Calu3 (cell line): ENCODE results near the gene P2RY2. TPM values are rescaled to one million over a fixed set of nuclear protein-coding genes. Genes with fewer than 3 reads are reported as not detected.

Source experiments
- BruUV-seq: library from RNA; stranded (reverse); fragments of 400-500 nt; replicated peaks from 2 replicates; lab custom pipeline; 2021; lab: Mats Ljungman, UMichigan
- CTCF ChIA-PET: fragments of 300-600 bp; sonication (Branson Sonifier 250); formaldehyde crosslinking; loops from one replicate; lab custom pipeline; 2022; ENCODE audit warnings: antibody characterized with exemption; lab: Charles Lee
- DNase-seq: peaks from one replicate; pipeline ENCODE4 v3.0.0; 2022
- H3K27ac Mint-ChIP-seq: one replicate; pipeline ENCODE4 v1.8.0; 2022; ENCODE audit warnings: mixed read lengths; ENCODE audit not compliant: unreplicated experiment
- H3K27me3 Mint-ChIP-seq: one replicate; pipeline ENCODE4 v1.8.0; 2022; ENCODE audit warnings: mixed read lengths; ENCODE audit not compliant: unreplicated experiment
- H3K36me3 Mint-ChIP-seq: one replicate; pipeline ENCODE4 v1.8.0; 2022; ENCODE audit warnings: mild to moderate bottlenecking, moderate library complexity, mixed read lengths; ENCODE audit not compliant: insufficient read depth, unreplicated experiment
- H3K4me1 Mint-ChIP-seq: one replicate; pipeline ENCODE4 v1.8.0; 2022; ENCODE audit warnings: mild to moderate bottlenecking, low read depth, mixed read lengths; ENCODE audit not compliant: unreplicated experiment
- H3K4me3 Mint-ChIP-seq: one replicate; pipeline ENCODE4 v1.8.0; 2022; ENCODE audit warnings: mild to moderate bottlenecking, low read depth, moderate library complexity, mixed read lengths; ENCODE audit not compliant: unreplicated experiment
- H3K9me3 Mint-ChIP-seq: one replicate; pipeline ENCODE4 v1.8.0; 2022; ENCODE audit warnings: low read depth, mixed read lengths; ENCODE audit not compliant: unreplicated experiment
- intact Hi-C: fragments of 100-400 bp; cut with micrococcal nuclease; formaldehyde crosslinking; loops from one replicate; pipeline ENCODE4 v1.10.0; 2022; ENCODE audit not compliant: unreplicated experiment
- total RNA-seq: library from RNA; stranded (reverse); gene quantifications from 2 replicates; pipeline ENCODE4 v1.2.3, GENCODE V29; 2022
- TF ChIP-seq, protein P1 (sequence below): fragments of 200-600 bp; IDR thresholded peaks from one replicate; pipeline ENCODE4 v1.8.0; 2022; ENCODE audit warnings: antibody characterized with exemption; ENCODE audit not compliant: unreplicated experiment

The P2RY2 gene
- total RNA-seq, 1 experiment from 2014 or later = 1.6 TPM

DNA sequence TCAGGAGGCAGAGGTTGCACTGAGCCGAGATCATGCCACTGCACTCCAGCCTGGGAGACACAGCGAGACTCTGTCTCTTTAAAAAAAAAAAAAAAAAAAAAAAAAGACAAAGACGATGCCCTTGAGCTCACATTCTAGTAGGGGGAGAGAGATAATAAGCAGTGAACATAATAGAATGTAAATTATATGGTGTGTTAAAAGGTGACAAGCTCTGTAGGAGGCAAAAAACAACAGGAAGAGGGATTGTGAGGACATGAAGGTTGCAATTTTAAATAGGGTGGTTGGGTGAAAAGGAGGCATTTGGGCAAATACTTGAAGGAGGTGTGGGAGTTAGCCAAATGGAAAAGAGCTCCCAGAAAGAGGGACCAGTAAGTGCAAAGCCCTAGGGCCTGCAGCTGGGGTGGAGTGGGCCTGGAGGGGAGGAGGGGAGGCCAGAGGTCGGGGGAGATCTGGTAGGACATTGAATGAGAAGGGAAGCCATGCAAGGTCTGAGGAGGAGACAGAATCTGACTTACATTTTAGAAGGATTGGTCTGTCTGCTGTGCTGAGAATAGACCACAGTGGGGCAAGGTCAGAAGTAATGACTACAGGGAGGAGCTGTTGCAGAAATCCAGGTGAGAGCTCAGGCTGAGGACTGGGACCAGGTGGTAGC, 26.6 kb downstream of the P2RY2 start:
- TF ChIP-seq, protein P1, sequence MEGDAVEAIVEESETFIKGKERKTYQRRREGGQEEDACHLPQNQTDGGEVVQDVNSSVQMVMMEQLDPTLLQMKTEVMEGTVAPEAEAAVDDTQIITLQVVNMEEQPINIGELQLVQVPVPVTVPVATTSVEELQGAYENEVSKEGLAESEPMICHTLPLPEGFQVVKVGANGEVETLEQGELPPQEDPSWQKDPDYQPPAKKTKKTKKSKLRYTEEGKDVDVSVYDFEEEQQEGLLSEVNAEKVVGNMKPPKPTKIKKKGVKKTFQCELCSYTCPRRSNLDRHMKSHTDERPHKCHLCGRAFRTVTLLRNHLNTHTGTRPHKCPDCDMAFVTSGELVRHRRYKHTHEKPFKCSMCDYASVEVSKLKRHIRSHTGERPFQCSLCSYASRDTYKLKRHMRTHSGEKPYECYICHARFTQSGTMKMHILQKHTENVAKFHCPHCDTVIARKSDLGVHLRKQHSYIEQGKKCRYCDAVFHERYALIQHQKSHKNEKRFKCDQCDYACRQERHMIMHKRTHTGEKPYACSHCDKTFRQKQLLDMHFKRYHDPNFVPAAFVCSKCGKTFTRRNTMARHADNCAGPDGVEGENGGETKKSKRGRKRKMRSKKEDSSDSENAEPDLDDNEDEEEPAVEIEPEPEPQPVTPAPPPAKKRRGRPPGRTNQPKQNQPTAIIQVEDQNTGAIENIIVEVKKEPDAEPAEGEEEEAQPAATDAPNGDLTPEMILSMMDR = no peak
- Mint-ChIP-seq H3K36me3 (no peaks in the 10 kb centered on the region), H3K4me3 (no peak overlapping the region), H3K27ac (no peak overlapping the region), H3K27me3 (peaks cover 30% of the 10 kb centered on the region), H3K9me3 (no peaks in the 10 kb centered on the region), H3K4me1 (peaks cover 18% of the 10 kb centered on the region)
- BruUV-seq = no TSS peak
- CTCF ChIA-PET = interaction anchor here (0.6 to 0.9 kb wide), 2 partner anchors 13 to 468 kb away, joined by 3 to 5 read pairs; no protein-coding TSS in a partner anchor
- intact Hi-C loops = loop anchor here (5.0 kb wide), 1 partner anchor 407 kb away; no protein-coding TSS in a partner anchor
- no peak for DNase-seq

DNA sequence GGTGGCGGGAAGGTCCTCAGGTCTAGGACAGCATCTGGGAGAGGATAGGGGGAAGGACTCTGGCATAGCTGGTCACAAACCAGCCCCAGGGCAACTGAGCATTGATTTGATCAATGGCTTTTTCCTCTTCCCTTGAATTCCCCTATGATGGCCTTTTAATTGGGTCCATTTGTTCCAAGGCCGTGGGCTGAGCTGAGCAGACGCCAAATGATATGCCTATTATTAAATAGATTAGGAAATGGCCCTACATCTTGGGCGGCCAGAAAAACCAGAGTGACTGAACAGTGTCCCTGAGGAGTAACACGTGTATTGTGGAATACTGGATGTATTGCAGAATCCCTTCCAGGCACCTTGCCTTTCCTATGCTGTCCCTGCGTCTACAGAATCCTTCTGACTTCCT, 27.4 kb downstream of the P2RY2 start:
- no peak for DNase-seq
- CTCF ChIA-PET = interaction anchor here (0.9 kb wide), 1 partner anchor 12 kb away, joined by 3 read pairs; no protein-coding TSS in a partner anchor
- Mint-ChIP-seq H3K4me3 (no peak overlapping the region), H3K9me3 (no peaks in the 10 kb centered on the region), H3K4me1 (peaks cover 12% of the 10 kb centered on the region), H3K27me3 (peaks cover 30% of the 10 kb centered on the region), H3K36me3 (no peaks in the 10 kb centered on the region), H3K27ac (no peak overlapping the region)
- BruUV-seq = no TSS peak
- TF ChIP-seq, protein P1 = no peak
- intact Hi-C loops = no loop called here

DNA sequence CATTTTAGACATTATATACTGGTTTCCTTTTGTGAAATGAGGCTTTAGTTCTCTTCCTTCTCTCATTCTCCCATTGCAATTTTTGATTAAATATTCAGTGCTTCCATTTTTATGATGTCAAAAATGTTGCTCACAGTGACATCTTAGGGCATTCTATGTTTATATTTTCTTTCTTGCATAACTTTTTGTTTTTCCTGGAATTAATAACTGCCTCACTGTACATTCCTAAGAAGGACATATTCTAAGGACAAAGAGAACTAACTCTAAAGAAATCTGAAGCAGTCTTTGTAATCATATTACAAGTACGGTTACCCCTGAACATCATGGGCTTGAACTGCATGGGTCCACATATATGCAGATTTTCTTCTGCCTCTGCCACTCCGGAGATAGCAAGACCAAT, 28.2 kb downstream of the P2RY2 start:
- Mint-ChIP-seq H3K4me3 (no peak overlapping the region), H3K27me3 (peaks cover 30% of the 10 kb centered on the region), H3K36me3 (no peaks in the 10 kb centered on the region), H3K9me3 (no peaks in the 10 kb centered on the region), H3K4me1 (peaks cover 10% of the 10 kb centered on the region), H3K27ac (no peak overlapping the region)
- CTCF ChIA-PET = interaction anchor here (0.6 kb wide), 1 partner anchor 43 kb away, joined by 5 read pairs; no protein-coding TSS in a partner anchor
- DNase-seq = no peak
- intact Hi-C loops = no loop called here
- TF ChIP-seq, protein P1 = no peak
- BruUV-seq = no TSS peak

DNA sequence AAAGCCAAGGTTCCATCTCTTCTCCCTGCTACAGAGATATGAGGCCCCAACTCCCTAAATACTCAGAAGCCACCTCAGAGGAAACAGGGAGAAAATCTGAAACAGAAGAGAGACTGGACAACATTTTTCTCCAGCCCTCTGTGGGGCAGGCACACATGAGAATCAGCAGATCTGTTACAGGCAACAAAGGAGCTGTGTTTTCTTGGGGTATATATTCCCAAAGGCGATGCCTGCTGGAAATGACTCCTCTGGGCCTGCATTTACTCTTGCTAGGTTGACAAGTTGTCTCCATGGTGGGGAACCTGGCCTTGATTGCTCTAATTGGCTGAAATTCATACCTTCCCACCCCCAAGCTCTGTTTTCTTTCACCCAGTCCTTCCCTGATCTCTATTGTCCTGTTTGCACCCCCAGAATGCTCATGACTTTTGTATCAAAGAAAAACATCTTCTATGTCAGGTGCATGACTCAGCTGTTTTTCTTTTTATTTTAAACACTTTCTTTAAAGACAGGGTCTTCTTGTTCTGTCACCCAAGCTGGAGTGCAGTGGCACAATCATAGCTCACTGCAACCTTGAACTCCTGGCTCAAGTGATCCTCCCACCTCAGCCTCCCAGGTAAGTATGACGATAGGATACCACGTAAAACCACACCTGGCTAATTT, 30.6 kb downstream of the P2RY2 start:
- CTCF ChIA-PET = no interaction called here
- TF ChIP-seq, protein P1 = no peak
- BruUV-seq = no TSS peak
- Mint-ChIP-seq H3K36me3 (no peaks in the 10 kb centered on the region), H3K9me3 (no peaks in the 10 kb centered on the region), H3K4me1 (peaks cover 10% of the 10 kb centered on the region), H3K27ac (no peak overlapping the region), H3K27me3 (peaks cover 28% of the 10 kb centered on the region), H3K4me3 (no peak overlapping the region)
- no peak for DNase-seq
- intact Hi-C loops = no loop called here
